Right atrium auricular region (tissue), 2 donors: ENCODE data around the gene TTC9. TPM values are rescaled to one million over a fixed set of nuclear protein-coding genes. Genes with fewer than 3 reads are reported as not detected.

Experiments used
- DNase-seq: peaks from one replicate; pipeline ENCODE4 v3.0.0-alpha.2; 2019; ENCODE audit warnings: low spot score
- H3K27ac ChIP-seq, 2 donors: fragments of 200-600 bp; sonication (generic); 1 replicate in 1 of 2; 2 replicates in 1 of 2; pipeline ENCODE4 v1.5.1; 2016 to 2019
- H3K27me3 ChIP-seq, 2 donors: fragments of 200-600 bp; sonication (generic); one replicate each; pipeline versions ENCODE4 v1.5.1 to v1.6.0; 2017 to 2019
- H3K36me3 ChIP-seq: fragments of 200-600 bp; sonication (generic); one replicate; pipeline ENCODE4 v1.5.1; 2016
- H3K4me1 ChIP-seq, 2 donors: fragments of 200-600 bp; sonication (generic); one replicate each; pipeline versions ENCODE4 v1.5.1 to v1.6.0; 2017 to 2019
- H3K4me3 ChIP-seq, 2 donors: fragments of 200-600 bp; sonication (generic); 1 replicate in 1 of 2; 2 replicates in 1 of 2; pipeline ENCODE4 v1.5.1; 2017 to 2019; ENCODE audit warnings: mild to moderate bottlenecking in 1 of 2, moderate library complexity in 1 of 2
- H3K9me3 ChIP-seq, 2 donors: fragments of 200-600 bp; sonication (generic); one replicate each; pipeline ENCODE4 v1.5.1; 2019
- total RNA-seq, 2 donors: library from RNA; depleted of rRNA; stranded (reverse); fragments of >200 nt; gene quantifications; one replicate each; pipeline ENCODE4 v1.1.0, GENCODE V29; 2016
- TF ChIP-seq, protein P1 (sequence below), 2 donors: fragments of 200-600 bp; sonication (generic); IDR thresholded peaks; one replicate each; pipeline ENCODE4 v1.5.1; 2019; ENCODE audit warnings: antibody characterized with exemption in 2 of 2

Gene TTC9
- total RNA-seq, 2 donors from 2014 or later = 2.2 to 5.3 TPM

DNA sequence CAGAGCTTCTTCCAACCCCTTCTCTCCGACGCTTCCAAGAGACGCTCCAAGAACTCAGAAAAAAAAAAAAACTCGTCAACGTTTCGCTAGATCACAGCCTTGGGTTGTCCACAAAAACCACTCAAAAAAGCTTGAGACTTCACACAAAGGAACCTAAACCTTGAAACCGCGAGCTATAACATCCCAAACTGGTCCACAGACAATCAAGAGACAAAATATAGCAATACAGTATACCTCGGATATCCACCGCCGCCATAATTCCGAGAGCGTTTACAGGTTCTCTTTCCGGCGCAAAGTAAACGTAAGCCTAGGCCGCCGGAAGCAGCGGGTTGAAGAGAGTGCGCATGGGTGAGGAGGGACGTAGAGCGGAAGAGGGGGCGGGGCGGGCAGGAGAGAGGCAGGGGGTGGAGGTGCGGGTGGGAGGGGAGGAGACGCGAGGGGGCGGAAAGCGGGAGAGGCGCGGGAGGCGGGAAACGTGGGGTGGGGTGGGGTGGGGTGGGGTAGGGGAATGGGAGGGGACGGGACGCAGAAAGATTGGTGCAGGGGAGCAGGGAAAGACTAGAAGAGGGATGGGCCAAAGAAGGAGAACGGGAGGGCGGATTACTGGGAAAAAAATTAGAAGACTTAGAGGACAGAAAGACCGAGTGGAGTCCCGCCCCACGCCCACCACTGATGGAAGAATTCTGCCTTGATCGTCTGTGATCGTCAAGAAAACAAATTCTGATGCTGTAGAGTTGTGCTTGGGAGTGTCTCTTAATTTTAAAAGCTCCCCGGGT, 41.1 kb upstream of the TTC9 start, which contains the start of gene MED6:
Gene MED6, minus strand, starts transcription at position 274 of the 776 bp plus-strand sequence. Its CDS starts 18 bp downstream, at position 256.
- H3K9me3 ChIP-seq = no peaks in the 10 kb centered on the region
- H3K27me3 ChIP-seq = no peaks in the 10 kb centered on the region
- peak within 1 kb of the TSS; percentile 61 to 66 for H3K27ac ChIP-seq
- TF ChIP-seq, protein P1, sequence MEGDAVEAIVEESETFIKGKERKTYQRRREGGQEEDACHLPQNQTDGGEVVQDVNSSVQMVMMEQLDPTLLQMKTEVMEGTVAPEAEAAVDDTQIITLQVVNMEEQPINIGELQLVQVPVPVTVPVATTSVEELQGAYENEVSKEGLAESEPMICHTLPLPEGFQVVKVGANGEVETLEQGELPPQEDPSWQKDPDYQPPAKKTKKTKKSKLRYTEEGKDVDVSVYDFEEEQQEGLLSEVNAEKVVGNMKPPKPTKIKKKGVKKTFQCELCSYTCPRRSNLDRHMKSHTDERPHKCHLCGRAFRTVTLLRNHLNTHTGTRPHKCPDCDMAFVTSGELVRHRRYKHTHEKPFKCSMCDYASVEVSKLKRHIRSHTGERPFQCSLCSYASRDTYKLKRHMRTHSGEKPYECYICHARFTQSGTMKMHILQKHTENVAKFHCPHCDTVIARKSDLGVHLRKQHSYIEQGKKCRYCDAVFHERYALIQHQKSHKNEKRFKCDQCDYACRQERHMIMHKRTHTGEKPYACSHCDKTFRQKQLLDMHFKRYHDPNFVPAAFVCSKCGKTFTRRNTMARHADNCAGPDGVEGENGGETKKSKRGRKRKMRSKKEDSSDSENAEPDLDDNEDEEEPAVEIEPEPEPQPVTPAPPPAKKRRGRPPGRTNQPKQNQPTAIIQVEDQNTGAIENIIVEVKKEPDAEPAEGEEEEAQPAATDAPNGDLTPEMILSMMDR (IDR thresholded peaks at IDR 0.05) = no peak
- peak; percentile 91 for DNase-seq
- peaks cover 0 to 16% of the 10 kb centered on the region in 2 donors for H3K4me1 ChIP-seq
- H3K4me3 ChIP-seq = peak within 1 kb of the TSS; percentile 66
- peaks cover 13% of the 10 kb centered on the region for H3K36me3 ChIP-seq

- TF ChIP-seq, protein P1 (IDR thresholded peaks at IDR 0.05) = no peak
- H3K27ac ChIP-seq = peak overlapping the region; percentile 61 to 66
Measured at GRCh38 chr14:70601162-70601561, 40.6 kb upstream of the TTC9 start.

GRCh38 chr14:70602254-70602653, 39.5 kb upstream of the TTC9 start:
- Histone ChIP-seq H3K27me3 (no peaks in the 10 kb centered on the region), H3K4me1 (peaks cover 0 to 16% of the 10 kb centered on the region in 2 donors), H3K9me3 (no peaks in the 10 kb centered on the region), H3K4me3 (no peak overlapping the region), H3K36me3 (no peaks in the 10 kb centered on the region), H3K27ac (no peak overlapping the region)
- TF ChIP-seq, protein P1 (IDR thresholded peaks at IDR 0.05) = no peak
- DNase-seq = no peak

More at GRCh38 chr14:70601162-70601561, 40.6 kb upstream of the TTC9 start:
- no peak for DNase-seq
- Histone ChIP-seq H3K27me3 (no peaks in the 10 kb centered on the region), H3K9me3 (no peaks in the 10 kb centered on the region), H3K4me1 (peaks cover 0 to 16% of the 10 kb centered on the region in 2 donors), H3K36me3 (peaks cover 7% of the 10 kb centered on the region), H3K4me3 (peak overlapping the region; percentile 66)

DNA sequence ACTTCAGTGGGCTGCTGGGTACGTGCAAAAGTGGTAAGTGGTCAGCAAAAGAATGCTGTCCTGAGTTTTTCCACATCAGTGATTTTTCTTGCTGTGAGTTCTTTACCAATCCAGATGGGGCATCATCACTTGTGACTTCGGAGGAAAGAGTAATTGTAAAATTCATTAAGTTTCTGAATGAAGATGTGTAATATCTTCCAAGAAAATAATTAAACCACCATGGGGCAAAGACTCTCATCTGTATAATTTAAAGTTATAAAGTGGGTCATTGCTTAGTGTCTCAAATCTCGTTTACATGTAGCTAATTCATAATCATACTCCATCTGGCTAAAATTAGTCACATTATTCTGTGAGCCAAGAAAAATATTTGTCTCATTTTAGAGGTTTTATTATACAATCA, 30.5 kb upstream of the TTC9 start:
- no peak for DNase-seq
- no peaks in the 10 kb centered on the region for H3K9me3 ChIP-seq
- no peak overlapping the region for H3K27ac ChIP-seq
- H3K4me1 ChIP-seq = no peaks in the 10 kb centered on the region
- peaks cover 0 to 3% of the 10 kb centered on the region in 2 donors for H3K27me3 ChIP-seq
- no peaks in the 10 kb centered on the region for H3K36me3 ChIP-seq
- H3K4me3 ChIP-seq = no peak overlapping the region
- TF ChIP-seq, protein P1 (IDR thresholded peaks at IDR 0.05) = no peak

DNA sequence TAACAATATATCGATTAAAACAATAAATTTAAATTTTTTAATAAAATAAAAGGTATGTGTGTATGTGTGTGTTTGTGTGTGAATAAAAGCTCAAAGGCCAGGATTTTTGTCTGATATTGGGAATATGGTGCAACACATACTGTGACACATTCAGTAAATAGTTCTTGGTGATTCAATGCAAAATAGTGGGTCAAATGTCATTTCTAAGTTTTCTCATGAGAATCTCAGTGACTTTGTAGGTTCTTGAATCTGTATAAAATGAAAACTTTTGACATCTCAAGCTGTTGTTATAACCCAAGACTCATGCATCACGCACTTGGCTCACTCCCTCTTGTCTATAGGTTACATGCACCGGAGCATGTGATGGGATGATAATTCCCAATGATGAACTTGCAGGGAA, 25.1 kb upstream of the TTC9 start:
- no peak for DNase-seq
- no peaks in the 10 kb centered on the region for H3K36me3 ChIP-seq
- H3K4me3 ChIP-seq = no peak overlapping the region
- no peaks in the 10 kb centered on the region for H3K27me3 ChIP-seq
- H3K4me1 ChIP-seq = no peaks in the 10 kb centered on the region
- H3K27ac ChIP-seq = no peak overlapping the region
- TF ChIP-seq, protein P1 (IDR thresholded peaks at IDR 0.05) = no peak
- no peaks in the 10 kb centered on the region for H3K9me3 ChIP-seq
